Keratinocyte (primary cell): ENCODE results near the gene NR6A1. TPM values are rescaled to one million over a fixed set of nuclear protein-coding genes. Genes with fewer than 3 reads are reported as not detected.

Experiments used
- DNase-seq: peaks from one replicate; pipeline ENCODE4 v3.0.0-alpha.2; 2011; ENCODE audit warnings: low read depth, missing footprints, low spot score
- FAIRE-seq: peaks from 2 replicates; lab custom pipeline; 2011; peaks lifted over from hg19 to GRCh38; lab: Jason Lieb, UNC
- H2AFZ ChIP-seq: 2 replicates; pipeline ENCODE4 v1.6.0; 2012; ENCODE audit warnings: low read length, control low read depth, inconsistent platforms; ENCODE audit not compliant: control insufficient read depth
- H3K27ac ChIP-seq: 2 replicates; pipeline ENCODE4 v1.5.1; 2011; ENCODE audit warnings: low read length; ENCODE audit not compliant: control insufficient read depth, insufficient read depth
- H3K27me3 ChIP-seq: 3 replicates; pipeline ENCODE4 v1.6.0; 2011; ENCODE audit warnings: low read length; ENCODE audit not compliant: control insufficient read depth, insufficient read depth; ENCODE audit errors: extremely low read depth
- H3K36me3 ChIP-seq, 2 experiments: 2 replicates in 1 of 2; 3 replicates in 1 of 2; pipeline ENCODE4 v1.5.1; 2011; ENCODE audit warnings: low read length in 2 of 2, mild to moderate bottlenecking in 1 of 2; ENCODE audit not compliant: control insufficient read depth in 2 of 2, insufficient read depth in 2 of 2; ENCODE audit errors: extremely low read depth in 1 of 2
- H3K4me1 ChIP-seq: 3 replicates; pipeline ENCODE4 v1.5.1; 2011; ENCODE audit warnings: low read length; ENCODE audit not compliant: control insufficient read depth, insufficient read depth; ENCODE audit errors: extremely low read depth
- H3K4me2 ChIP-seq: 3 replicates; pipeline ENCODE4 v1.6.0; 2011; ENCODE audit warnings: low read depth, low read length; ENCODE audit not compliant: control insufficient read depth, insufficient read depth; ENCODE audit errors: extremely low read depth
- H3K4me3 ChIP-seq, 3 experiments: fragments of 200-600 bp in 1 of 3; sonication (generic) in 1 of 3; 2 replicates in 2 of 3; 3 replicates in 1 of 3; pipeline ENCODE4 v1.5.1; 2011 to 2016; ENCODE audit warnings: low read length in 3 of 3, mild to moderate bottlenecking in 3 of 3, control low read depth in 2 of 3, inconsistent platforms in 1 of 3, low read depth in 1 of 3, mixed read lengths in 1 of 3, mixed run types in 1 of 3, moderate library complexity in 1 of 3; ENCODE audit not compliant: control insufficient read depth in 2 of 3, insufficient read depth in 2 of 3; ENCODE audit errors: extremely low read depth in 1 of 3
- H3K79me2 ChIP-seq: 2 replicates; pipeline ENCODE4 v1.6.0; 2012; ENCODE audit warnings: low read length; ENCODE audit not compliant: control insufficient read depth, insufficient read depth
- H3K9ac ChIP-seq: 3 replicates; pipeline ENCODE4 v1.6.0; 2011; ENCODE audit warnings: low read length; ENCODE audit not compliant: control insufficient read depth, insufficient read depth; ENCODE audit errors: extremely low read depth
- H3K9me1 ChIP-seq: 3 replicates; pipeline ENCODE4 v1.6.0; 2011; ENCODE audit warnings: low read length; ENCODE audit not compliant: control insufficient read depth, insufficient read depth; ENCODE audit errors: extremely low read depth
- H3K9me3 ChIP-seq: 2 replicates; pipeline ENCODE4 v1.5.1; 2012; ENCODE audit warnings: low read depth, low read length; ENCODE audit not compliant: control insufficient read depth
- H4K20me1 ChIP-seq: 3 replicates; pipeline ENCODE4 v1.6.0; 2011; ENCODE audit warnings: low read length; ENCODE audit not compliant: control insufficient read depth, insufficient read depth; ENCODE audit errors: extremely low read depth
- EZH2 ChIP-seq: IDR thresholded peaks from one replicate; pipeline ENCODE4 v1.6.1; 2012; ENCODE audit warnings: inconsistent platforms, mild to moderate bottlenecking, low read length, moderate library complexity
- dilution Hi-C: fragments of 300-500 bp; cut with MboI; formaldehyde crosslinking; loops from one replicate; pipeline ENCODE4 v1.7.0; 2020; ENCODE audit warnings: low sequenced_read_pairs; ENCODE audit not compliant: extremely low pct_ligation_motif_present
- polyA plus RNA-seq, 5 experiments: library from polyadenylated mRNA; depleted of rRNA in 3 of 5; stranded (reverse) in 3 of 5; stranded (forward) in 1 of 5; unstranded in 1 of 5; fragments of >200 nt; gene quantifications; 1 replicate in 1 of 5; 2 replicates in 3 of 5; 3 replicates in 1 of 5; pipeline versions ENCODE4 v1.2.1 to v1.2.3, GENCODE V29; 2011 to 2012; ENCODE audit warnings: missing spikeins in 2 of 5, low read depth in 1 of 5, low replicate concordance in 1 of 5
- TF ChIP-seq, protein P1 (sequence below), 3 experiments: IDR thresholded peaks in 1 of 3; conservative IDR thresholded peaks in 1 of 3; optimal IDR thresholded peaks in 1 of 3; 2 replicates in 2 of 3; 3 replicates in 1 of 3; pipeline versions ENCODE3 to v1.5.1; 2011; ENCODE audit warnings: low read length in 3 of 3, mild to moderate bottlenecking in 3 of 3, moderate library complexity in 2 of 3, control low read depth in 1 of 3, inconsistent platforms in 1 of 3; ENCODE audit not compliant: insufficient read depth in 2 of 3; ENCODE audit errors: extremely low read depth in 1 of 3

Gene NR6A1
- polyA plus RNA-seq, 1 donor (not counting 4 experiments of a cell fraction or from before 2014, with no cell fraction given), result 1.8 TPM

DNA sequence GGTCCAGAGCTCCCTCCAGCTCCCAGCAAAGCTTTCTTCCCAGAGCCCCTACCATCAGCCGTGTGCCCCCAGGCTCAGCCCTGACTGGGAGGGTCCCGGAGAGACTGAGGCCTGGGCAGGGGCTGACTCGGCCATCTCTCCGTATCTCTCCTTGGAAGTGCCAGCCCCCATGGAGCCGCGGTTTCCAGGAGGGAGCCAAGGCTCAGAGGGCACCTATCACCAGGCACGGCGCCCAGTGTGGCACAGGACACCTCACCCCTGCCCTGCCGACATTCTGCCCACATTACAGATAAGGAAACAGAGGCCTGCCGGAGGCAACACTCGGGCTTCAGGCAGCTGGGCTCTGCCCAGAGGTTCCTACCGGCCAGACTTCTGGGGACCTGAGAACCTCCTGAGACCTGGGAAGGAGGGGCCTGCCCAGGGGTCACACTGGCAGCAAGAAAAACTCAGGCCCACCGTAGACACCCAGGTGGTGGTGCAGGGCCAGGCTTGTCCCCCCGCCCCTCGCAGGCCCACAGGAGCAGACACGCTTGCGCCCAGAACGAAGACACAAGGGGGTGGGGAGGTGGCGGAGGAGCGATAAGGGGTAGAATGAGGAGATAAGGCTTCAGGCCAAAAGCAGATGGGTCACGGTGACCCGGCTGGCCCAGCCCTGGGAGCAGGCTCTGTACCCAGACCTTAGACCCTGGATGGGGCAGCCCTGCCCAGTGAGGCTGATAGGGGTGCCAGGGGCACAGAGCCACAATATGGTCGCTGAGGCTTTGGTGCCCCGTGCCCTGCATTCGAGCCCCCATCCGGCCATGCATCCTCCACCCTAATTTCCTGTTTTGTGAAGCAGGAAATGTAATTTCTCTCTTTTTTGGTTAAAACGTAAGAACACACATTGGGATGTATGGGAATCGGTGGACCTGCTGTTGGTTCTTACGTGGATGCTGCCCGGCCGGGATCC is 275.7 kb downstream of the NR6A1 start:
- Histone ChIP-seq H3K4me2 (no peak overlapping the region), H3K27me3 (peaks cover 13% of the 10 kb centered on the region)

DNA sequence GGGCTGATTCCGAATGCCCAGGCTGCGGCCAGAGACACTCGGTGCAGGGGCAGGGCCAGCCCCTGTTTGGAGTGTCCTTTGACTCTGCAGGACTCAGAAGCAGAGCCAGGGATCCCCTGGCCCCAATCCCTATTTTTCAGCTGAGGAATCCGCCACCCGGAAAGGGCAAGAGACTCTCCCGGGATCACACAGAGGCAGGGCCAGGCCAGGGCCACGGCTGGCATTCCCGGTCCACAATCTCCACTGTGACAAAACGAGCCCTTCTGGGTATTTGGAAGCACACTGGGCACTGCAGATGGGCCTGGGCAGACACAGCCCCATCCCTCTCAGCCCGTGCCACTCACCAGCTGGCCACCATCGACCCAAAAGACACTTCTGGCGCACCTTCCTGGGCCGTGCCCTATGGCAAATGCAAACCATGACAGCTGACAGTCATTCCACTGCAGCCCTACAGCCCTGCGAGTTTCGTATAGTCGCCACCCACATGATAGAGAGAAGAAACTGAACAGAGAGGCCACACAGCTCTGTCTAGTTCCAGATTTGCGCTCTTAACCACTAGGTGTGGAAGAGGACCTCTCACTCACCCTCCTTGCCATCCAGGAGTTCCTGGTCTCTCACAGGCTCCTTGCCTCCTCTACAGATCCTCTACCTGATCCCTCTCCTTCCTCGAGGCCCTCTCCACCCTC is 277.2 kb downstream of the NR6A1 start:
- no peak overlapping the region for H3K9ac ChIP-seq
- dilution Hi-C loops, result no loop called here
- FAIRE-seq (no peak), DNase-seq (no peak)
- no peaks in the 10 kb centered on the region for H4K20me1 ChIP-seq
- no peak overlapping the region for H2AFZ ChIP-seq
- H3K27ac ChIP-seq, result no peak overlapping the region
- peaks cover 20% of the 10 kb centered on the region for H3K27me3 ChIP-seq
- H3K36me3 ChIP-seq, result no peaks in the 10 kb centered on the region
- no peak for TF ChIP-seq EZH2
- TF ChIP-seq, protein P1, sequence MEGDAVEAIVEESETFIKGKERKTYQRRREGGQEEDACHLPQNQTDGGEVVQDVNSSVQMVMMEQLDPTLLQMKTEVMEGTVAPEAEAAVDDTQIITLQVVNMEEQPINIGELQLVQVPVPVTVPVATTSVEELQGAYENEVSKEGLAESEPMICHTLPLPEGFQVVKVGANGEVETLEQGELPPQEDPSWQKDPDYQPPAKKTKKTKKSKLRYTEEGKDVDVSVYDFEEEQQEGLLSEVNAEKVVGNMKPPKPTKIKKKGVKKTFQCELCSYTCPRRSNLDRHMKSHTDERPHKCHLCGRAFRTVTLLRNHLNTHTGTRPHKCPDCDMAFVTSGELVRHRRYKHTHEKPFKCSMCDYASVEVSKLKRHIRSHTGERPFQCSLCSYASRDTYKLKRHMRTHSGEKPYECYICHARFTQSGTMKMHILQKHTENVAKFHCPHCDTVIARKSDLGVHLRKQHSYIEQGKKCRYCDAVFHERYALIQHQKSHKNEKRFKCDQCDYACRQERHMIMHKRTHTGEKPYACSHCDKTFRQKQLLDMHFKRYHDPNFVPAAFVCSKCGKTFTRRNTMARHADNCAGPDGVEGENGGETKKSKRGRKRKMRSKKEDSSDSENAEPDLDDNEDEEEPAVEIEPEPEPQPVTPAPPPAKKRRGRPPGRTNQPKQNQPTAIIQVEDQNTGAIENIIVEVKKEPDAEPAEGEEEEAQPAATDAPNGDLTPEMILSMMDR (optimal IDR thresholded peaks at IDR 0.05 in 1 of 3, IDR thresholded peaks at IDR 0.05 in 1 of 3, conservative IDR thresholded peaks at IDR 0.05 in 1 of 3; ENCODE audit: extremely low read depth in 1 of 3, insufficient read depth in 2 of 3, low read length in 3 of 3), result no peak
- no peak overlapping the region for H3K4me3 ChIP-seq
- H3K4me2 ChIP-seq, result no peak overlapping the region
- no peaks in the 10 kb centered on the region for H3K79me2 ChIP-seq
- H3K4me1 ChIP-seq, result no peaks in the 10 kb centered on the region
- no peaks in the 10 kb centered on the region for H3K9me1 ChIP-seq
- H3K9me3 ChIP-seq, result no peaks in the 10 kb centered on the region

More for the DNA sequence above, 275.7 kb downstream of the NR6A1 start:
- FAIRE-seq, result no peak
- DNase-seq, result no peak
- Histone ChIP-seq H3K9me1 (no peaks in the 10 kb centered on the region), H3K27ac (no peak overlapping the region), H3K4me3 (no peak overlapping the region), H4K20me1 (no peaks in the 10 kb centered on the region), H3K9ac (no peak overlapping the region), H2AFZ (no peak overlapping the region), H3K36me3 (no peaks in the 10 kb centered on the region), H3K9me3 (no peaks in the 10 kb centered on the region), H3K79me2 (no peaks in the 10 kb centered on the region), H3K4me1 (no peaks in the 10 kb centered on the region)
- no peak for TF ChIP-seq EZH2
- TF ChIP-seq, protein P1 (optimal IDR thresholded peaks at IDR 0.05 in 1 of 3, IDR thresholded peaks at IDR 0.05 in 1 of 3, conservative IDR thresholded peaks at IDR 0.05 in 1 of 3; ENCODE audit: extremely low read depth in 1 of 3, insufficient read depth in 2 of 3, low read length in 3 of 3), result no peak
- dilution Hi-C loops, result no loop called here
